ENCODE data around the gene COL3A1.

Gene COL3A1

DNA sequence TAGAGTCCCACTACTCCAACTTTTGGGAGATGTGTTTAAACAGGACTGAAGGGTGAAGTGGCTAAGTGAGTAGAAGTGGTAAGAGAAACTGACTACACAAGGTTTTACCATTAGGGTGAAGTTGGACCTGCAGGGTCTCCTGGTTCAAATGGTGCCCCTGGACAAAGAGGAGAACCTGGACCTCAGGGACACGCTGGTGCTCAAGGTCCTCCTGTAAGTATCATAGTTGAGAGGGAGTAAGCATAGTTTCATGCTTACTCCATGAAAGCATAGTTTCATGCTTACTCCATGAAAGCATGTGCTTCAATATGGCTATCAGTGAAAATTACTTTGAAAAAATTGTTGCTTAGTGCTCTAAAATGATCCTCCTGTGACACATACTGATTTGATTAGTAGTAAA, 19.1 kb downstream of the COL3A1 start:
- ChIA-PET CTCF (no interaction called here), POLR2A (no interaction called here)
- TF ChIP-seq SUZ12 (IDR thresholded peaks at IDR 0.05) (no peak), NFRKB (IDR thresholded peaks at IDR 0.05) (no peak), SP1 (IDR thresholded peaks at IDR 0.05) (no peak), HDGF (IDR thresholded peaks at IDR 0.05; ENCODE audit: borderline replicate concordance) (no peak)
- no peak for DNase-seq (ENCODE audit: extremely low spot score)

DNA sequence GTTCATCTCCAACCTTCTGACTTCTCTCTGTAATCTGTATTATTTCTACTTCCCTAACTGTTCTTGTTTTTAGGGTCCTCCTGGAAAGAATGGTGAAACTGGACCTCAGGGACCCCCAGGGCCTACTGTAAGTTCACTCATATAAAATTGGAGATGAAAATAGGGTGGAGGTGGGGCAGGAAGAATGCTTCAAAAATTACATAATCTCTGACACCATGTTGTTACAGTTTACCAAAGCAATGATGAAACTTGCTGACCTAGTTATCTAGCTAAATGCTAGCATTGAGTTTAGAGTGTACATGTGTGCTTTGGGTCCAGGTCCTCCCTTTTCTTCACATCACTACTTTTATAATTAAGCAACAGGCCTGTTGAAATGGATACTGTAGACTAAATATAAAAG, 23.1 kb downstream of the COL3A1 start:
- ChIA-PET CTCF (no interaction called here), POLR2A (no interaction called here)
- DNase-seq (ENCODE audit: extremely low spot score): no peak
- no peak for TF ChIP-seq FOXA1 (IDR thresholded peaks at IDR 0.05)
- no peak for TF ChIP-seq TARDBP (IDR thresholded peaks at IDR 0.05)
- no peak for TF ChIP-seq CTBP1 (IDR thresholded peaks at IDR 0.05; ENCODE audit: borderline replicate concordance)
- TF ChIP-seq SP1 (IDR thresholded peaks at IDR 0.05): no peak
- TF ChIP-seq SUZ12 (IDR thresholded peaks at IDR 0.05): no peak
- TF ChIP-seq ZNF384 (IDR thresholded peaks at IDR 0.05): no peak
- no peak for TF ChIP-seq NFRKB (IDR thresholded peaks at IDR 0.05)
- TF ChIP-seq LEF1 (IDR thresholded peaks at IDR 0.05; ENCODE audit: borderline replicate concordance): no peak
- no peak for TF ChIP-seq L3MBTL2 (conservative IDR thresholded peaks at IDR 0.05)

DNA sequence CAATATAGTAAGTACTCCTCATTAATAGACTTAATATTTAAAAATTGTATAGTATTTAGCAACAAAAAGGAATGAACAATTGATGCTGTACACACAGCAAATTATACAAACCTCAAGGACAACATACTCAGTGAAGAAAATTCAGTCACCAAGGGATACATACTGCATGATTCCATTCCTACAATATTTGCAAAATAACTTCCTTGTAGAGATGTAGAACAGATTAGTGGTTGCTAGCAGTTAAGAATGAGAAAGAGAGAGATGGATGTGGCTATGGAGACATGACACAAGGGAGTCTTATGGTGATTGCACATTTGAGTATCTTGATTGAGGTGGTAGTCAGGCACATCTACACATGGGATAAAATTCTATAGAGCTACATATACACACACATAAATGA, 26.0 kb downstream of the COL3A1 start:
- TF ChIP-seq ARNT (IDR thresholded peaks at IDR 0.05) (no peak), FOXK2 (IDR thresholded peaks at IDR 0.05) (no peak), CTBP1 (IDR thresholded peaks at IDR 0.05; ENCODE audit: borderline replicate concordance) (no peak), LEF1 (IDR thresholded peaks at IDR 0.05; ENCODE audit: borderline replicate concordance) (no peak), FOXM1 (IDR thresholded peaks at IDR 0.05; ENCODE audit: borderline replicate concordance) (no peak), SP1 (IDR thresholded peaks at IDR 0.05) (no peak), BHLHE40 (IDR thresholded peaks at IDR 0.05; ENCODE audit: borderline replicate concordance) (no peak), L3MBTL2 (conservative IDR thresholded peaks at IDR 0.05) (no peak), FOXA1 (IDR thresholded peaks at IDR 0.05) (no peak), HDGF (IDR thresholded peaks at IDR 0.05; ENCODE audit: borderline replicate concordance) (no peak), TARDBP (IDR thresholded peaks at IDR 0.05) (no peak), NFRKB (IDR thresholded peaks at IDR 0.05) (no peak), ZNF384 (IDR thresholded peaks at IDR 0.05) (no peak), SUZ12 (IDR thresholded peaks at IDR 0.05) (no peak), ELF4 (IDR thresholded peaks at IDR 0.05) (no peak)
- TF ChIP-seq, protein P1, sequence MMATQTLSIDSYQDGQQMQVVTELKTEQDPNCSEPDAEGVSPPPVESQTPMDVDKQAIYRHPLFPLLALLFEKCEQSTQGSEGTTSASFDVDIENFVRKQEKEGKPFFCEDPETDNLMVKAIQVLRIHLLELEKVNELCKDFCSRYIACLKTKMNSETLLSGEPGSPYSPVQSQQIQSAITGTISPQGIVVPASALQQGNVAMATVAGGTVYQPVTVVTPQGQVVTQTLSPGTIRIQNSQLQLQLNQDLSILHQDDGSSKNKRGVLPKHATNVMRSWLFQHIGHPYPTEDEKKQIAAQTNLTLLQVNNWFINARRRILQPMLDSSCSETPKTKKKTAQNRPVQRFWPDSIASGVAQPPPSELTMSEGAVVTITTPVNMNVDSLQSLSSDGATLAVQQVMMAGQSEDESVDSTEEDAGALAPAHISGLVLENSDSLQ (IDR thresholded peaks at IDR 0.05): no peak
- ChIA-PET POLR2A (no interaction called here), CTCF (no interaction called here)
- no peak for DNase-seq (ENCODE audit: extremely low spot score)

DNA sequence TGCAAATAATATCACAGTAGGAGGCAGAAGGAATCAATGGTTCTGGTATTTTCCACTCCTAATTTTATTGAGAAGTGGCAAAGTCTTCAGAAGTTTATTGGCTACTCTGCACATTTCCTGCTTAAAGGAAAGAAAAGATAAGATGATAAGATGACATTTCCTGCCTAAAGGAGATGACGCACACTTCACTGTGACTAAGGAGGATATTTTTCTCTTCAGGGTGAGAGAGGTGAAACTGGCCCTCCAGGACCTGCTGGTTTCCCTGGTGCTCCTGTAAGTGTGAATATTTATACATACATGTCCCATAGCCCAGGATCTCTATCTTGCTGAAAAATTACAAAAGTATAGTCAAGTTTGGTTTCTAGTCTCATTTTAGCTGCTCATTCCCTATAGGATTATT, 27.9 kb downstream of the COL3A1 start:
- POLR2A ChIA-PET: no interaction called here
- TF ChIP-seq TARDBP (IDR thresholded peaks at IDR 0.05) (no peak), NFRKB (IDR thresholded peaks at IDR 0.05) (no peak), FOXM1 (IDR thresholded peaks at IDR 0.05; ENCODE audit: borderline replicate concordance) (no peak), L3MBTL2 (conservative IDR thresholded peaks at IDR 0.05) (no peak), ZNF384 (IDR thresholded peaks at IDR 0.05) (no peak), SP1 (IDR thresholded peaks at IDR 0.05) (no peak), SUZ12 (IDR thresholded peaks at IDR 0.05) (no peak), BHLHE40 (IDR thresholded peaks at IDR 0.05; ENCODE audit: borderline replicate concordance) (no peak), ELF4 (IDR thresholded peaks at IDR 0.05) (no peak), CTBP1 (IDR thresholded peaks at IDR 0.05; ENCODE audit: borderline replicate concordance) (no peak), HDGF (IDR thresholded peaks at IDR 0.05; ENCODE audit: borderline replicate concordance) (no peak), FOXA1 (IDR thresholded peaks at IDR 0.05) (no peak)
- no peak for DNase-seq (ENCODE audit: extremely low spot score)
- CTCF ChIA-PET: no interaction called here

DNA sequence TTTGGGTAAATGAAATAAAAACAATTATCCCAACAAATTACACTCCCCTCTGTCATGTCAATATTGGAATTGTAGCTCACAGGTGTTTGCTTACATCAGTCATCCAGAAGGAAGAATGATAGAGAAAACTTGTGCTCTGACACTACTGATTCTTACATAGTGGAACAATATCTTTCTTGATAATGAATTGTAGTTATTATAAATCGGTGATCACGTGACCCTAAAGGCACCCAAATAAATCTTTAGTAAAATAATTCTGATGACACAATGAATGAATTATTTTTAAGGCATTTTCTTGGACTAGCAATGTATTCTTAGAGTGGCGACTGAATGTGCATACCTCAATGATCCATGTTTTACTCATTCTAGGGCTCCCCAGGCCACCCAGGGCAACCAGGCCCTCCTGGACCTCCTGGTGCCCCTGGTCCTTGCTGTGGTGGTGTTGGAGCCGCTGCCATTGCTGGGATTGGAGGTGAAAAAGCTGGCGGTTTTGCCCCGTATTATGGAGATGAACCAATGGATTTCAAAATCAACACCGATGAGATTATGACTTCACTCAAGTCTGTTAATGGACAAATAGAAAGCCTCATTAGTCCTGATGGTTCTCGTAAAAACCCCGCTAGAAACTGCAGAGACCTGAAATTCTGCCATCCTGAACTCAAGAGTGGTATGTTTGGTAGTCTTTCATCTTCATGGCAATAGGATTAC, 34.5 kb downstream of the COL3A1 start:
- ChIA-PET POLR2A (no interaction called here), CTCF (no interaction called here)
- no peak for TF ChIP-seq CTBP1 (IDR thresholded peaks at IDR 0.05; ENCODE audit: borderline replicate concordance)
- no peak for TF ChIP-seq NFRKB (IDR thresholded peaks at IDR 0.05)
- TF ChIP-seq FOXM1 (IDR thresholded peaks at IDR 0.05; ENCODE audit: borderline replicate concordance): no peak
- no peak for TF ChIP-seq ZNF384 (IDR thresholded peaks at IDR 0.05)
- no peak for TF ChIP-seq SUZ12 (IDR thresholded peaks at IDR 0.05)
- no peak for TF ChIP-seq BHLHE40 (IDR thresholded peaks at IDR 0.05; ENCODE audit: borderline replicate concordance)
- no peak for TF ChIP-seq TARDBP (IDR thresholded peaks at IDR 0.05)
- TF ChIP-seq L3MBTL2 (conservative IDR thresholded peaks at IDR 0.05): no peak
- DNase-seq (ENCODE audit: extremely low spot score): no peak

DNA sequence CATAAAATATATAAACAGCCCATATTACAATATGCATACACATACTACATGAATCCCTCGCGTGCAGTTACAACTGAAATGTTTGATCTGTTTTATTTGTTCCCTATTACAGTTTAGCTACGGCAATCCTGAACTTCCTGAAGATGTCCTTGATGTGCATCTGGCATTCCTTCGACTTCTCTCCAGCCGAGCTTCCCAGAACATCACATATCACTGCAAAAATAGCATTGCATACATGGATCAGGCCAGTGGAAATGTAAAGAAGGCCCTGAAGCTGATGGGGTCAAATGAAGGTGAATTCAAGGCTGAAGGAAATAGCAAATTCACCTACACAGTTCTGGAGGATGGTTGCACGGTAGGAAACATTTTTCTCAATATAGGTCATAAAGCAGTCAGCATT, 36.4 kb downstream of the COL3A1 start:
- CTCF ChIA-PET: no interaction called here

More for the DNA sequence above, 36.4 kb downstream of the COL3A1 start:
- DNase-seq (ENCODE audit: extremely low spot score): no peak
- POLR2A ChIA-PET: no interaction called here
- TF ChIP-seq NFRKB (IDR thresholded peaks at IDR 0.05) (no peak), SP1 (IDR thresholded peaks at IDR 0.05) (no peak), FOXA1 (IDR thresholded peaks at IDR 0.05) (no peak), BHLHE40 (IDR thresholded peaks at IDR 0.05; ENCODE audit: borderline replicate concordance) (no peak), SUZ12 (IDR thresholded peaks at IDR 0.05) (no peak), CTBP1 (IDR thresholded peaks at IDR 0.05; ENCODE audit: borderline replicate concordance) (no peak), ARNT (IDR thresholded peaks at IDR 0.05) (no peak), FOXK2 (IDR thresholded peaks at IDR 0.05) (no peak), LEF1 (IDR thresholded peaks at IDR 0.05; ENCODE audit: borderline replicate concordance) (no peak), ZNF384 (IDR thresholded peaks at IDR 0.05) (no peak), ELF4 (IDR thresholded peaks at IDR 0.05) (no peak), FOXM1 (IDR thresholded peaks at IDR 0.05; ENCODE audit: borderline replicate concordance) (no peak), L3MBTL2 (conservative IDR thresholded peaks at IDR 0.05) (no peak), HDGF (IDR thresholded peaks at IDR 0.05; ENCODE audit: borderline replicate concordance) (no peak), TARDBP (IDR thresholded peaks at IDR 0.05) (no peak)
- TF ChIP-seq, protein P1 (IDR thresholded peaks at IDR 0.05): no peak

Data from HEK293T (cell line).